ENCODE data around the gene PGRMC2. TPM values are rescaled to one million over a fixed set of nuclear protein-coding genes. Genes with fewer than 3 reads are reported as not detected.

The PGRMC2 gene
- total and polyA plus RNA-seq, 4 donors: 28.9 to 44.3 (median 32.1) TPM

- no peak for TF ChIP-seq ZBTB33 (IDR thresholded peaks at IDR 0.05)
- no peak for TF ChIP-seq EGR1 (IDR thresholded peaks at IDR 0.05; ENCODE audit: low read depth in 2 of 2)
- TF ChIP-seq NR2F2 (IDR thresholded peaks at IDR 0.05): no peak
- no peak for TF ChIP-seq ATF3 (IDR thresholded peaks at IDR 0.05)
- no peak for TF ChIP-seq FOXA2 (IDR thresholded peaks at IDR 0.05)
- TF ChIP-seq JUND (IDR thresholded peaks at IDR 0.05): no peak
- TF ChIP-seq TAF1 (conservative IDR thresholded peaks at IDR 0.05): no peak
- no peak for TF ChIP-seq RAD21 (IDR thresholded peaks at IDR 0.05)
- no peak for TF ChIP-seq GABPA (IDR thresholded peaks at IDR 0.05 in 1 of 2, conservative IDR thresholded peaks at IDR 0.05 in 1 of 2)
Measured at GRCh38 chr4:128227991-128228571, 59.5 kb downstream of the PGRMC2 start (continued).

- Histone ChIP-seq H3K4me3 (ENCODE audit: low read depth in 1 of 3, low read length in 3 of 3) (no peak overlapping the region), H3K9ac (ENCODE audit: low read depth in 1 of 2, low read length in 2 of 2) (no peak overlapping the region), H3K36me3 (ENCODE audit: control insufficient read depth in 4 of 4, insufficient read depth in 3 of 4, low read depth in 1 of 4, low read length in 3 of 4) (peaks cover 0 to 3% (median 0%) of the 10 kb centered on the region in 4 donors), H3K9me3 (ENCODE audit: control insufficient read depth in 4 of 4, low read length in 3 of 4) (no peaks in the 10 kb centered on the region), H3K27me3 (ENCODE audit: control insufficient read depth in 4 of 4, insufficient read depth in 4 of 4, low read length in 3 of 4) (no peaks in the 10 kb centered on the region), H3K27ac (ENCODE audit: low read depth in 1 of 2, low read length in 2 of 2) (no peak overlapping the region), H3K4me1 (ENCODE audit: control insufficient read depth in 4 of 4, insufficient read depth in 4 of 4, low read length in 3 of 4) (no peaks in the 10 kb centered on the region)
- 89% methylated on average over 2 of the region's 2 CpGs for WGBS
- no peak for DNase-seq (ENCODE audit: low spot score)
- TF ChIP-seq CTCF (IDR thresholded peaks at IDR 0.05; ENCODE audit: low read depth, low read length, missing input control): no peak
- TF ChIP-seq HNF4A (conservative IDR thresholded peaks at IDR 0.05): no peak
- no peak for TF ChIP-seq ATF3 (IDR thresholded peaks at IDR 0.05)
- TF ChIP-seq REST (IDR thresholded peaks at IDR 0.05): no peak
- no peak for TF ChIP-seq FOXA2 (IDR thresholded peaks at IDR 0.05)
- TF ChIP-seq GABPA (IDR thresholded peaks at IDR 0.05 in 1 of 2, conservative IDR thresholded peaks at IDR 0.05 in 1 of 2): no peak
- no peak for TF ChIP-seq SP1 (IDR thresholded peaks at IDR 0.05)
- no peak for TF ChIP-seq JUND (IDR thresholded peaks at IDR 0.05)
- no peak for TF ChIP-seq HNF4G (IDR thresholded peaks at IDR 0.05)
- no peak for TF ChIP-seq NR2F2 (IDR thresholded peaks at IDR 0.05)
- no peak for TF ChIP-seq MAX (IDR thresholded peaks at IDR 0.05)
- no peak for TF ChIP-seq TAF1 (conservative IDR thresholded peaks at IDR 0.05)
Measured at GRCh38 chr4:128225148-128225547, 62.5 kb downstream of the PGRMC2 start.
